ENCODE measurements around the gene CFAP54.

GRCh38 chr12:96473394-96474093 is 15.8 kb upstream of the CFAP54 start:
- TF ChIP-seq USF1 (IDR thresholded peaks at IDR 0.05; ENCODE audit: borderline replicate concordance, low read depth) (no peak), CTCF (IDR thresholded peaks at IDR 0.05) (no peak), EP300 (IDR thresholded peaks at IDR 0.05; ENCODE audit: borderline replicate concordance in 1 of 2, low read depth in 1 of 2, low read length in 1 of 2) (no peak), JUND (IDR thresholded peaks at IDR 0.05) (no peak), GABPA (IDR thresholded peaks at IDR 0.05; ENCODE audit: low read depth) (no peak), POLR2AphosphoS5 (IDR thresholded peaks at IDR 0.05; ENCODE audit: low read depth, low read length) (no peak), RAD21 (IDR thresholded peaks at IDR 0.05; ENCODE audit: low read length) (no peak), TAF1 (IDR thresholded peaks at IDR 0.05; ENCODE audit: borderline replicate concordance, low read depth, low read length) (no peak), MXI1 (IDR thresholded peaks at IDR 0.05; ENCODE audit: low read depth, low read length) (no peak), ZBTB33 (IDR thresholded peaks at IDR 0.05; ENCODE audit: borderline replicate concordance, low read depth) (no peak)
- TF ChIP-seq, protein P1, sequence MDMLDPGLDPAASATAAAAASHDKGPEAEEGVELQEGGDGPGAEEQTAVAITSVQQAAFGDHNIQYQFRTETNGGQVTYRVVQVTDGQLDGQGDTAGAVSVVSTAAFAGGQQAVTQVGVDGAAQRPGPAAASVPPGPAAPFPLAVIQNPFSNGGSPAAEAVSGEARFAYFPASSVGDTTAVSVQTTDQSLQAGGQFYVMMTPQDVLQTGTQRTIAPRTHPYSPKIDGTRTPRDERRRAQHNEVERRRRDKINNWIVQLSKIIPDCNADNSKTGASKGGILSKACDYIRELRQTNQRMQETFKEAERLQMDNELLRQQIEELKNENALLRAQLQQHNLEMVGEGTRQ (IDR thresholded peaks at IDR 0.05; ENCODE audit: borderline replicate concordance, low read depth, low read length) = no peak
- TF ChIP-seq, protein P2, sequence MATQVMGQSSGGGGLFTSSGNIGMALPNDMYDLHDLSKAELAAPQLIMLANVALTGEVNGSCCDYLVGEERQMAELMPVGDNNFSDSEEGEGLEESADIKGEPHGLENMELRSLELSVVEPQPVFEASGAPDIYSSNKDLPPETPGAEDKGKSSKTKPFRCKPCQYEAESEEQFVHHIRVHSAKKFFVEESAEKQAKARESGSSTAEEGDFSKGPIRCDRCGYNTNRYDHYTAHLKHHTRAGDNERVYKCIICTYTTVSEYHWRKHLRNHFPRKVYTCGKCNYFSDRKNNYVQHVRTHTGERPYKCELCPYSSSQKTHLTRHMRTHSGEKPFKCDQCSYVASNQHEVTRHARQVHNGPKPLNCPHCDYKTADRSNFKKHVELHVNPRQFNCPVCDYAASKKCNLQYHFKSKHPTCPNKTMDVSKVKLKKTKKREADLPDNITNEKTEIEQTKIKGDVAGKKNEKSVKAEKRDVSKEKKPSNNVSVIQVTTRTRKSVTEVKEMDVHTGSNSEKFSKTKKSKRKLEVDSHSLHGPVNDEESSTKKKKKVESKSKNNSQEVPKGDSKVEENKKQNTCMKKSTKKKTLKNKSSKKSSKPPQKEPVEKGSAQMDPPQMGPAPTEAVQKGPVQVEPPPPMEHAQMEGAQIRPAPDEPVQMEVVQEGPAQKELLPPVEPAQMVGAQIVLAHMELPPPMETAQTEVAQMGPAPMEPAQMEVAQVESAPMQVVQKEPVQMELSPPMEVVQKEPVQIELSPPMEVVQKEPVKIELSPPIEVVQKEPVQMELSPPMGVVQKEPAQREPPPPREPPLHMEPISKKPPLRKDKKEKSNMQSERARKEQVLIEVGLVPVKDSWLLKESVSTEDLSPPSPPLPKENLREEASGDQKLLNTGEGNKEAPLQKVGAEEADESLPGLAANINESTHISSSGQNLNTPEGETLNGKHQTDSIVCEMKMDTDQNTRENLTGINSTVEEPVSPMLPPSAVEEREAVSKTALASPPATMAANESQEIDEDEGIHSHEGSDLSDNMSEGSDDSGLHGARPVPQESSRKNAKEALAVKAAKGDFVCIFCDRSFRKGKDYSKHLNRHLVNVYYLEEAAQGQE (IDR thresholded peaks at IDR 0.05; ENCODE audit: low read depth, low read length) = no peak
